HG03064 (cell line): ENCODE results near the gene PUS7.

Source experiments
- ATAC-seq: cut with Tn5 transposase; IDR thresholded peaks from one replicate; pipeline ENCODE4 v1.9.1; 2021; ENCODE audit warnings: low read depth; ENCODE audit not compliant: unreplicated experiment

Gene PUS7

DNA sequence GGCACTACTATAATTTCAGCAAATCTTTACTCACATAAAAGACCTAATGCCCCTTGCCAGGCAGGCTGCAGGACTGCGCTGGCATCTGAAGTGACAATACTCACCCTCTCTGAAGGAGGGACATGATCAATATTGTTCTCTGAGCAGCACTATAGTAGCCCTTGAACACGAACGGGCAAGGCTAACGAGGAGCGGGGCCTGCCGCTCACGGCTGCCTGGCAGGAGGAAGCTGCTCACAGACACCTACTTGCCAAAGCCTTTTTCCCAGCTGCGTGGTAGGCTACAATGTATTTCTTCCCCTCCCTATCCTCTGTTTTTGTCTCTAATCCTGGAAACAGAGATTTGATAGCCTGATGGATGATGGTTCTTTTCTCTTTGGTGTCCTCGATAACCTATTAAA lies 19.9 kb downstream of the PUS7 start:
- no peak for ATAC-seq

DNA sequence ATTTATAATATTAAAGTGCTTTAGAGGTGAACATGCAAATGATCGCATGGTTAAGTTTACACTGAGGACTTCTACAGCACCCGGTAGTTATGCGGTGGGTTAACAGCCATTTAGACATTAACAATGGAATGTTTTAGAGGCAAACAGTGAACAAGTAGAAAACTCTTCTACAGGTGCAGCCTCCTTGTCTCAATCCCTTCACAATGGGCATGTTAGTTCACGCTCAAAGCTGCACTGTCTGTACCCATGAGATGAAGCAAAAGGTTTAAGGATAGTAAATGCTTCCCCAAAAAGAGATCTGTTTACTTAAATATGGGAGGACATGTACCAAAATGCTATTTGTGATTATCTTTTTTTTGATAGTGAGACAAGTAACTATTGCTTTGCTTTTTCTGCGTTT lies 25.1 kb downstream of the PUS7 start:
- ATAC-seq: no peak

GRCh38 chr7:105496521-105496920 lies 25.6 kb downstream of the PUS7 start:
- no peak for ATAC-seq

- ATAC-seq: no peak
Measured at GRCh38 chr7:105493923-105494315, 28.2 kb downstream of the PUS7 start.

DNA sequence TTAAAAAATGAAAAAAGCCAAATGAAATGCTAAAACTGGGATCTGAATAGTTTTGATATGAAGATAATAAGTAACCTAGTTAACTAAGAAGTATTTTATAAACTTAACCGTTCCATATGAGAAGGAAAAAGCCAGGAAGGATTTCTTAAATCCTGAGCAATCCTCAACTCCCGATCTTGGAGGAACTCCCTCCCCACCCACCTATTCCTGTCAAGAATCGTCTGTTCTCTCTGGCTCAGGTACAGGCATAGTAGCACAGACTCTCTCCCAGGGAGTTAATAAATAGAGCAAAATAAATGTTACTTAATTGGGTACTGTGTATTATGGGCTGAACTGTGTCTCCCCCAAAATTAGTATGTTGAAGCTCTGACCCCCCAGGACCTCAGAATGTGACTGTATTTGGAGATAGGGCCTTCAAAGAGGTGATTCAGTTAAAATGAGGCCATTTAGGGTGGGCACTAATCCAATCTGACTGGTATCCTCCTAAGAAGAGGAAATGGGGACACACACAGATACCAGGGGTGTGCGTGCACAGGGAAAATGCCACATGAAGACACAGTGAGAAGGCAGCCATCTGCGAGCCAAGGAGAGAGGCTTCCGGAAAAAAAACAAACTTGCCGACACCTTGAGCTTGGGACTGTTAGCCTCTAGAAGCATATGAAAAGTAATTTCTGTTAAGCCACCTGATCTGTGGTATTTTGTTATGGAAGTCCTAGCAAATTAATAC lies 28.7 kb downstream of the PUS7 start:
- ATAC-seq: no peak

GRCh38 chr7:105489409-105489808 lies 32.7 kb downstream of the PUS7 start:
- no peak for ATAC-seq

DNA sequence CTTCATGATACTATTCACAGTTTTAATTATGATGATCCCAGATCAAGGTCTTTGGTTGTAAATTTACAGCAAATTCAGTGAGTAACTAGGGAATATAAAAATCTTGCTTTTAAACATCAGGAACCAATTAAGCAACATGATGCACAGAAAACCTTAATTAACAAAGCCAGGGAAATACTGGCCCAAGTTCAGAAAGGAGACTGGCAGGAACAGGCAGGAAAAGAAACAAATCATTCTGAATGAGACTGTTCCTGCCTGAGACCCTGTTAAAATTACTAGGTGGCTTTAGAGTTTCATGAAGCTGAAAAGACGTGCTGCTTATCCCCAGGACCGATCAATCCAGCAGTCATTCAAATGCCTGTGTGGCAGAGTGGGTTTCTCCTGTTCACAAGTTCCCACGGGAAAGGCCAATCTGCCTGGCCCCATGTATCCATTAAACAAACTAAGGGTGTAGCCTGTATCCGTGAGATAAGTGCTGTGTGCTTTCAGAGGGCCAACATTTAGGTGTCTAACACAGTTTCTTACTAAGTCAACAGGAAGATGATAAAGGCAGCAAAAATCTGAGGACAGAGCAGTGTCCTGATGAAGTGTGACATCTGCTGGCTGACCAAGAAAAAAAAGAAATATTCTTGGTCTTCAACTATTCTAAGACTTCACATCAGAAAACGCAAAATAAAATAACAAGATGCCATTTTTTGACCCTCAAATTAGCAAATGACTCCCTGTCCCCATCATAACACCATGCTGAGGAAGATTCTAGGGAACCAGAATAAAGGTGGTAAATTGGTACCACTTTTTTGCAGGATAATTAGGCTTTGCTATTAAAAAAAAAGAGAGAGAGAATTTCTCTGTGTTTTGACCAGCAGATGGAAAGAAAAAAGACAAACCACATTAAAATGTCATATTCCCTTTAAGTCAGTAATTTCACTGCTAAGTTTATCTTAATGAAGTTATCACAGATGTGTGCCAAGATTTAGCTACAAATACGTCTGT lies 34.2 kb downstream of the PUS7 start:
- no peak for ATAC-seq

DNA sequence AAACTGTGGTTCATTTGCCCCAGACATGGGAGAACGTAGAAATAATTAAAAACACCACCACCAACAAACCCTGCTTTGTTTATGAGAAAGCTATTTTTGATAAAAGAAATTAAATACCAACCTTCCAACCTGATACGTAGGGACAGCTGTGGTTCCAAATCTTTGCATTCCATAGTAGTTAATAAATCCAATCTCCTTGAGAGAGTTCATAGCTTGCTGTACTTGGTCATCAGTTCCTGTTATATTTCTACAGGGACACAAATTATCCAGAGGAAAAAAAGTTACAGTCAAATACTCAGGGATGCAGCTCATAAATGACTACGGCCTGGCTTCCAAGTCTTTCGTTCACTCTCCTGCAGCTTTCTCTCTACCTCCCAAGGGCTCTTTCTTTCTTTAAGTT lies 41.1 kb downstream of the PUS7 start:
- no peak for ATAC-seq

DNA sequence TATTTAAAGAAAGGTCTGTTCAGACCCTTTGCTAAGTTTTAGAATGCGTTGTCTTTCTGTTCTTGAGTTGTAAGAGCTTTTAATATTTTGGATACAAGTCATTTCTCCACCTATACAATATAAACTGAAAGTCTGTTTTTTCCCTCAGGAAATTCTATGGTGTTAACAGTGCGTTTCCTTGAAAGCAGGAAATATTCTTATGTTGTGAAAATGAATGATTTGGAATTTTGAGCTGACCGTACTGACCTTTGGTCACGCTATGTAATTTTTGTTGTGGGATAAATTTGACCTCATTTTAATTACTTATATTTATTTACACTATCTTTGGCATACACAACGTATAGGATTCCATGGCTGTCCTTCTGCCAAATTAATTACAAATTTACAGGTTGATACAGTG lies 43.5 kb downstream of the PUS7 start:
- no peak for ATAC-seq

DNA sequence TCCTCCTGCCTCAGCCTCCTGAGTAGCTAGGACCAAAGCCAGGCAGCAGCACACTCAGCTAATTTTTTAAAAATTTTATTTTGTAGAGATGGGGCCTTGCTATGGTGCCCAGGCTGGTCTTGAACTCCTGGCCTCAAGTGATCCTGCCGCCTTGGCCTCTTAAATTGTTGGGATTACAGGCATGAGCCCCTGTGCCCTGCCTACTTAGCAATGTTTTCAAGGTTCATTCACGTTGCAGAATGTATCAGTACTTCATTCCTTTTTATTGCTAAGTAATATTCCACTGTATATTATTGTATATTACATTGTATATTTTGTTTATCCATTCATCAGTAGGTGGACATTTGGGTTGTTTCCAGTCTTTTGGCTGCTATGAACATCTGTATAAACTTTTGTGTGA lies 44.2 kb downstream of the PUS7 start:
- ATAC-seq: no peak

GRCh38 chr7:105474045-105474444 lies 48.0 kb downstream of the PUS7 start:
- no peak for ATAC-seq

DNA sequence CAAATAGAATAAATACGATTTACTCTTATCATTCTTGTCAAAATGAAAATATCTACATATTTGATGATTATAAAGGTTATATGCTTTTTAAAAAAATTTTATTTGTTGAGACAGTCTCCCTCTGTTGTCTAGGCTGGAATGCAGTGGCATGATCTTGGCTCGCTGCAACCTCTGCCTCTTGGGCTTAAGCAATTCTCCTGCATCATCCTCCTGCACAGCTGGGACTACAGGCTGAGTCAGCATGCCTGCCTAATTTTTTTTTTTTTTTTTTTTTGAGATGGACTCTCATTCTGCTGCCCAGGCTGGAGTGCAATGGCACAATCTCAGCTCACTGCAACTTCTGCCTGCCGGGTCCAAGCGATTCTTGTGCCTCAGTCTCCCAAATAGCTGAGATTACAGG lies 48.9 kb downstream of the PUS7 start:
- ATAC-seq: no peak

GRCh38 chr7:105470846-105471245 lies 51.2 kb downstream of the PUS7 start:
- no peak for ATAC-seq

GRCh38 chr7:105470090-105470489 lies 52.0 kb downstream of the PUS7 start:
- ATAC-seq: no peak

GRCh38 chr7:105462765-105463420 lies 59.2 kb downstream of the PUS7 start:
- ATAC-seq: no peak

DNA sequence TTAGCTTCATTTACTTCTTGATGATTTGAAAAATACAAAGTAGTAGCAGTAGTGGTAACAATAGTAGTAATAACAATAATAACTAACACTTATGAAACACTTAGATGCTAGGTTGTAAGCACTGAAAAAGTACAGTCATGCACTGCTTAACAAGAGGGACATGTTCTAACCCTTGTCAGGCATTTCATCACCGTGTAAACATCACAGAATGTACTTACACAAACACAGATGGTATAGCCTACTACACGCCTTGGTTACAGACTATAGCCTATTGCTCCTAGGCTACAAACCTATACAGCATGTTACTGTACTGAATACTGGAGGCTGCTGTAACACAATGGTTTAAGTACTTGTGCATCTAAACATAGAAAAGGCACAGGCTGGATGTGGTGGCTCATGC lies 60.6 kb downstream of the PUS7 start:
- ATAC-seq: no peak

GRCh38 chr7:105457619-105458225 lies 64.3 kb downstream of the PUS7 start:
- no peak for ATAC-seq

- ATAC-seq: no peak
Measured at GRCh38 chr7:105454921-105455320, 67.2 kb downstream of the PUS7 start.

GRCh38 chr7:105454095-105454747 lies 67.8 kb downstream of the PUS7 start:
- no peak for ATAC-seq

DNA sequence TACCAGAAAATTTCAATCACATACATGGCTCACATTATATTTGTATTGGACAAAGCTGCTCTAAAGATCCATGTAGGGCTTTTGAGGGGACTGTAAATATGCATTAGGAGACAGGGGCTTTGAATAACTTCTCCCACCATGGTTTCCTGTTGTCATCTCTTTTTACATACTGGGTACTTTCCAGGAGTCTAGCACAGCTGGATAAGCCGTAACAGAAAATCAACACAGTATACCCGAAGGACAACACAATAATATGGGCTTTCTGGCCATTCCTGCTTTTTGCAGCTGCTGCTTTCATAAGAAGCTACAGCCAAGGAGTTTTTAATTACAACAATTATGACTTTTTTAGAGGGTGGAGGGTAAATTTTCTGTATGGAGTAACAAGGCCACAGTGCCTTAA lies 70.0 kb downstream of the PUS7 start:
- ATAC-seq: no peak
